ENCODE results near the gene HNRNPD.

Gene HNRNPD

DNA sequence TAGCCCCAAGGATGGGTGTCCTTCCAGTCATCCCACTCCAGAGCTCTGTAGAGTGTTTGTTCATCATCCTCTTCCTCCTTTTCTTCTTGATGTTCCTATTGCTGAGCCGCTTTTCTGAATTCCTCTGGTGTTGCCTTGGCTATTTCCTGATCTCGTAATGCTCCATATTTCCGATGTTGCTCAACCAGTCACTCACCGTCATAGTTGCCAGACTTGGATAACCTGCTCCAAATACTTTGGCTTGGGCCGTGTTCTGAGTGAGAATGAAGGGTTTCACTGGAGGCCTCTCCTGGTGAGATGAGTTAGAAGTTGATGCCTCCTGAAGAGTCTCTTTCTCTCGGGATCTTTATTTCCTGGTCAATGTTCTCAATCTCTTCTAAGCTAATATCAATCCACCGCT lies 27.8 kb upstream of the HNRNPD start:
- no peak for TF ChIP-seq RARB (CRISPR knock-in tag; IDR thresholded peaks at IDR 0.05)
- no peak for TF ChIP-seq TOX (CRISPR knock-in tag; IDR thresholded peaks at IDR 0.05; ENCODE audit: borderline replicate concordance)
- TF ChIP-seq, protein P1, sequence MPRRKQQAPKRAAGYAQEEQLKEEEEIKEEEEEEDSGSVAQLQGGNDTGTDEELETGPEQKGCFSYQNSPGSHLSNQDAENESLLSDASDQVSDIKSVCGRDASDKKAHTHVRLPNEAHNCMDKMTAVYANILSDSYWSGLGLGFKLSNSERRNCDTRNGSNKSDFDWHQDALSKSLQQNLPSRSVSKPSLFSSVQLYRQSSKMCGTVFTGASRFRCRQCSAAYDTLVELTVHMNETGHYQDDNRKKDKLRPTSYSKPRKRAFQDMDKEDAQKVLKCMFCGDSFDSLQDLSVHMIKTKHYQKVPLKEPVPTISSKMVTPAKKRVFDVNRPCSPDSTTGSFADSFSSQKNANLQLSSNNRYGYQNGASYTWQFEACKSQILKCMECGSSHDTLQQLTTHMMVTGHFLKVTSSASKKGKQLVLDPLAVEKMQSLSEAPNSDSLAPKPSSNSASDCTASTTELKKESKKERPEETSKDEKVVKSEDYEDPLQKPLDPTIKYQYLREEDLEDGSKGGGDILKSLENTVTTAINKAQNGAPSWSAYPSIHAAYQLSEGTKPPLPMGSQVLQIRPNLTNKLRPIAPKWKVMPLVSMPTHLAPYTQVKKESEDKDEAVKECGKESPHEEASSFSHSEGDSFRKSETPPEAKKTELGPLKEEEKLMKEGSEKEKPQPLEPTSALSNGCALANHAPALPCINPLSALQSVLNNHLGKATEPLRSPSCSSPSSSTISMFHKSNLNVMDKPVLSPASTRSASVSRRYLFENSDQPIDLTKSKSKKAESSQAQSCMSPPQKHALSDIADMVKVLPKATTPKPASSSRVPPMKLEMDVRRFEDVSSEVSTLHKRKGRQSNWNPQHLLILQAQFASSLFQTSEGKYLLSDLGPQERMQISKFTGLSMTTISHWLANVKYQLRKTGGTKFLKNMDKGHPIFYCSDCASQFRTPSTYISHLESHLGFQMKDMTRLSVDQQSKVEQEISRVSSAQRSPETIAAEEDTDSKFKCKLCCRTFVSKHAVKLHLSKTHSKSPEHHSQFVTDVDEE (CRISPR knock-in tag; IDR thresholded peaks at IDR 0.05), result no peak
- no peak for ATAC-seq

DNA sequence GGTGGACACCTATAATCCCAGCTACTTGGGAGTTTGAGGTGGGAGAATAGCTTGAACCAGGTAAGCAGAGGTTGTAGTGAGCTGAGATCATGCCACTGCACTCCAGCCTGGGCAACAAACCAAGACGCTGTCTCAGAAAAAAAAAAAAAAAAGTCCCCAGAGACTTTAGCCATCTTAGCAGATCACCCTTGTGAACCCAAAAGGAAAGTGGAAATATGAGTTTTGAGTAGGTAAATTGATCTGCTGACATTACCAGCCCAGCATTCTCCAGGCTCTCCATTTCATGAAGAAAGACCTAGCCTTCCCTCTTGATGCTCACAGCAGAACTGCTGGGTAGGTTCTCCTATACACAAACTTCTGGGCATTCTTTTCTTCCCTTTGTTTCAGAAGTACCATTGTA lies 24.5 kb upstream of the HNRNPD start:
- ATAC-seq, result no peak
- TF ChIP-seq, protein P2, sequence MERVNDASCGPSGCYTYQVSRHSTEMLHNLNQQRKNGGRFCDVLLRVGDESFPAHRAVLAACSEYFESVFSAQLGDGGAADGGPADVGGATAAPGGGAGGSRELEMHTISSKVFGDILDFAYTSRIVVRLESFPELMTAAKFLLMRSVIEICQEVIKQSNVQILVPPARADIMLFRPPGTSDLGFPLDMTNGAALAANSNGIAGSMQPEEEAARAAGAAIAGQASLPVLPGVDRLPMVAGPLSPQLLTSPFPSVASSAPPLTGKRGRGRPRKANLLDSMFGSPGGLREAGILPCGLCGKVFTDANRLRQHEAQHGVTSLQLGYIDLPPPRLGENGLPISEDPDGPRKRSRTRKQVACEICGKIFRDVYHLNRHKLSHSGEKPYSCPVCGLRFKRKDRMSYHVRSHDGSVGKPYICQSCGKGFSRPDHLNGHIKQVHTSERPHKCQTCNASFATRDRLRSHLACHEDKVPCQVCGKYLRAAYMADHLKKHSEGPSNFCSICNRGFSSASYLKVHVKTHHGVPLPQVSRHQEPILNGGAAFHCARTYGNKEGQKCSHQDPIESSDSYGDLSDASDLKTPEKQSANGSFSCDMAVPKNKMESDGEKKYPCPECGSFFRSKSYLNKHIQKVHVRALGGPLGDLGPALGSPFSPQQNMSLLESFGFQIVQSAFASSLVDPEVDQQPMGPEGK (CRISPR knock-in tag; IDR thresholded peaks at IDR 0.05; ENCODE audit: borderline replicate concordance), result no peak
- TF ChIP-seq ZFP30 (CRISPR knock-in tag; IDR thresholded peaks at IDR 0.05) (no peak), TCF4 (CRISPR knock-in tag; IDR thresholded peaks at IDR 0.05; ENCODE audit: borderline replicate concordance) (no peak), ZFP3 (CRISPR knock-in tag; IDR thresholded peaks at IDR 0.05) (no peak), ARNTL (CRISPR knock-in tag; IDR thresholded peaks at IDR 0.05; ENCODE audit: borderline replicate concordance, low read depth) (no peak), PPARA (CRISPR knock-in tag; IDR thresholded peaks at IDR 0.05; ENCODE audit: borderline replicate concordance) (no peak), BACH2 (CRISPR knock-in tag; IDR thresholded peaks at IDR 0.05; ENCODE audit: borderline replicate concordance) (no peak)
- TF ChIP-seq, protein P1 (CRISPR knock-in tag; IDR thresholded peaks at IDR 0.05), result no peak
- TF ChIP-seq, protein P3, sequence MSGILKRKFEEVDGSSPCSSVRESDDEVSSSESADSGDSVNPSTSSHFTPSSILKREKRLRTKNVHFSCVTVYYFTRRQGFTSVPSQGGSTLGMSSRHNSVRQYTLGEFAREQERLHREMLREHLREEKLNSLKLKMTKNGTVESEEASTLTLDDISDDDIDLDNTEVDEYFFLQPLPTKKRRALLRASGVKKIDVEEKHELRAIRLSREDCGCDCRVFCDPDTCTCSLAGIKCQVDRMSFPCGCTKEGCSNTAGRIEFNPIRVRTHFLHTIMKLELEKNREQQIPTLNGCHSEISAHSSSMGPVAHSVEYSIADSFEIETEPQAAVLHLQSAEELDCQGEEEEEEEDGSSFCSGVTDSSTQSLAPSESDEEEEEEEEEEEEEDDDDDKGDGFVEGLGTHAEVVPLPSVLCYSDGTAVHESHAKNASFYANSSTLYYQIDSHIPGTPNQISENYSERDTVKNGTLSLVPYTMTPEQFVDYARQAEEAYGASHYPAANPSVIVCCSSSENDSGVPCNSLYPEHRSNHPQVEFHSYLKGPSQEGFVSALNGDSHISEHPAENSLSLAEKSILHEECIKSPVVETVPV (CRISPR knock-in tag; IDR thresholded peaks at IDR 0.05), result no peak

DNA sequence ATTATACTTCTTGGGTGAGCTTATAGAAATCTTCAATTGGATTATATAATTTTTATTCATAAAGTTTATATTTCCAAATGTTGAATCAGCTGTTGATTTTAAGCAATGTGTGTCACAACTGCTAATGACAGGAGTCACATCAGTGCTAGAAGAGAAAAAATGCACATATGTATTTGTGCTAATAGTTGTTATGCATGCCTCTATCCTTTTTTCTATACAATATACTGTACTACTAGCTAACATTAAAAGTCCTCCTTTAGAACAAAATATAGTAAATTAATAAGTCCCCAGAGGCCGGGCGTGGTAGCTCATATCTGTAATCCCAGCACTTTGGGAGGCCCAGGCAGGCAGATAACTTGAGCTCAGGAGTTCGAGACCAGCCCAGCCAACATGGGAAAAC lies 23.7 kb upstream of the HNRNPD start:
- TF ChIP-seq BACH2 (CRISPR knock-in tag; IDR thresholded peaks at IDR 0.05; ENCODE audit: borderline replicate concordance), result no peak
- TF ChIP-seq ZFP3 (CRISPR knock-in tag; IDR thresholded peaks at IDR 0.05), result no peak
- TF ChIP-seq ARNTL (CRISPR knock-in tag; IDR thresholded peaks at IDR 0.05; ENCODE audit: borderline replicate concordance, low read depth), result no peak
- TF ChIP-seq GLIS3 (CRISPR knock-in tag; IDR thresholded peaks at IDR 0.05), result no peak
- no peak for TF ChIP-seq OSR1 (CRISPR knock-in tag; IDR thresholded peaks at IDR 0.05)
- TF ChIP-seq ZNF70 (CRISPR knock-in tag; IDR thresholded peaks at IDR 0.05), result no peak
- no peak for TF ChIP-seq PPARA (CRISPR knock-in tag; IDR thresholded peaks at IDR 0.05; ENCODE audit: borderline replicate concordance)
- TF ChIP-seq ESRRG (CRISPR knock-in tag; IDR thresholded peaks at IDR 0.05), result no peak
- no peak for TF ChIP-seq CSDC2 (CRISPR knock-in tag; IDR thresholded peaks at IDR 0.05)
- no peak for TF ChIP-seq ZNF565 (CRISPR knock-in tag; conservative IDR thresholded peaks at IDR 0.05; ENCODE audit: low read depth)
- TF ChIP-seq RARB (CRISPR knock-in tag; IDR thresholded peaks at IDR 0.05), result no peak
- ATAC-seq, result no peak

DNA sequence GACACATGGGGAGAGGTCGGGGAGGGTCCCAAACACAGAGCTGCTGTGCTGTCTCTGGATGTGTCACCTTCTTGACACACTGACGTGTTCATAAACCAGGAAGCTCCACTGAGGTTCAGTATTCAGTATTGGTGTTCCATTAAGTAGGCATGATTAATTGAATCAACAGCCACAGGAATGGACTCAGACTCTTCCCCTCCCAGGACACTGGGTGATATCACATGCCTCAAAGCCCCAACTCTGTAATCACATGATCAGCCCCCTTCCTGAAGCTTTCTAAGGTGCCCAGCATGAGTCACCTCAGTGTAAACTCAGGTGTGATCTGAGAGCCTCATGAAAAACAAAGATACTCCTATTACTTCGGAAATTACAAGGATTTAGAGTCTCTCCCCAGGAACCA lies 21.1 kb upstream of the HNRNPD start:
- no peak for ATAC-seq
- TF ChIP-seq ZNF565 (CRISPR knock-in tag; conservative IDR thresholded peaks at IDR 0.05; ENCODE audit: low read depth) (no peak), CSDC2 (CRISPR knock-in tag; IDR thresholded peaks at IDR 0.05) (no peak), ISL1 (CRISPR knock-in tag; IDR thresholded peaks at IDR 0.05) (no peak), ZNF70 (CRISPR knock-in tag; IDR thresholded peaks at IDR 0.05) (no peak), TOX (CRISPR knock-in tag; IDR thresholded peaks at IDR 0.05; ENCODE audit: borderline replicate concordance) (no peak), TCF4 (CRISPR knock-in tag; IDR thresholded peaks at IDR 0.05; ENCODE audit: borderline replicate concordance) (no peak), OSR1 (CRISPR knock-in tag; IDR thresholded peaks at IDR 0.05) (no peak), PPARA (CRISPR knock-in tag; IDR thresholded peaks at IDR 0.05; ENCODE audit: borderline replicate concordance) (no peak), GLIS3 (CRISPR knock-in tag; IDR thresholded peaks at IDR 0.05) (no peak)
- TF ChIP-seq, protein P4, sequence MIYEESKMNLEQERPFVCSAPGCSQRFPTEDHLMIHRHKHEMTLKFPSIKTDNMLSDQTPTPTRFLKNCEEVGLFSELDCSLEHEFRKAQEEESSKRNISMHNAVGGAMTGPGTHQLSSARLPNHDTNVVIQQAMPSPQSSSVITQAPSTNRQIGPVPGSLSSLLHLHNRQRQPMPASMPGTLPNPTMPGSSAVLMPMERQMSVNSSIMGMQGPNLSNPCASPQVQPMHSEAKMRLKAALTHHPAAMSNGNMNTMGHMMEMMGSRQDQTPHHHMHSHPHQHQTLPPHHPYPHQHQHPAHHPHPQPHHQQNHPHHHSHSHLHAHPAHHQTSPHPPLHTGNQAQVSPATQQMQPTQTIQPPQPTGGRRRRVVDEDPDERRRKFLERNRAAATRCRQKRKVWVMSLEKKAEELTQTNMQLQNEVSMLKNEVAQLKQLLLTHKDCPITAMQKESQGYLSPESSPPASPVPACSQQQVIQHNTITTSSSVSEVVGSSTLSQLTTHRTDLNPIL (CRISPR knock-in tag; IDR thresholded peaks at IDR 0.05; ENCODE audit: low read depth), result no peak
- TF ChIP-seq, protein P3 (CRISPR knock-in tag; IDR thresholded peaks at IDR 0.05), result no peak
- TF ChIP-seq, protein P5, sequence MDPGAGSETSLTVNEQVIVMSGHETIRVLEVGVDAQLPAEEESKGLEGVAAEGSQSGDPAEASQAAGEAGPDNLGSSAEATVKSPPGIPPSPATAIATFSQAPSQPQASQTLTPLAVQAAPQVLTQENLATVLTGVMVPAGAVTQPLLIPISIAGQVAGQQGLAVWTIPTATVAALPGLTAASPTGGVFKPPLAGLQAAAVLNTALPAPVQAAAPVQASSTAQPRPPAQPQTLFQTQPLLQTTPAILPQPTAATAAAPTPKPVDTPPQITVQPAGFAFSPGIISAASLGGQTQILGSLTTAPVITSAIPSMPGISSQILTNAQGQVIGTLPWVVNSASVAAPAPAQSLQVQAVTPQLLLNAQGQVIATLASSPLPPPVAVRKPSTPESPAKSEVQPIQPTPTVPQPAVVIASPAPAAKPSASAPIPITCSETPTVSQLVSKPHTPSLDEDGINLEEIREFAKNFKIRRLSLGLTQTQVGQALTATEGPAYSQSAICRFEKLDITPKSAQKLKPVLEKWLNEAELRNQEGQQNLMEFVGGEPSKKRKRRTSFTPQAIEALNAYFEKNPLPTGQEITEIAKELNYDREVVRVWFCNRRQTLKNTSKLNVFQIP (CRISPR knock-in tag; IDR thresholded peaks at IDR 0.05; ENCODE audit: borderline replicate concordance, low read depth), result no peak

Measured in SK-N-SH treated with all-trans-retinoic acid at 6 μM for 48 hours (cell line).